NCI-H345 treated with DMSO at 0.1 percent for 48 hours (cell line): ENCODE results near the gene ALAD.
"Not testable (repeated sequence)": the region's sequence is repeated elsewhere in the genome, so short reads cannot be mapped to it uniquely, and the experiment has no call there.

Source experiments
- DNase-seq: peaks from one replicate; lab custom pipeline; 2025; ENCODE audit not compliant: unreplicated experiment; lab: John Stamatoyannopoulos, UW

Gene ALAD

DNA sequence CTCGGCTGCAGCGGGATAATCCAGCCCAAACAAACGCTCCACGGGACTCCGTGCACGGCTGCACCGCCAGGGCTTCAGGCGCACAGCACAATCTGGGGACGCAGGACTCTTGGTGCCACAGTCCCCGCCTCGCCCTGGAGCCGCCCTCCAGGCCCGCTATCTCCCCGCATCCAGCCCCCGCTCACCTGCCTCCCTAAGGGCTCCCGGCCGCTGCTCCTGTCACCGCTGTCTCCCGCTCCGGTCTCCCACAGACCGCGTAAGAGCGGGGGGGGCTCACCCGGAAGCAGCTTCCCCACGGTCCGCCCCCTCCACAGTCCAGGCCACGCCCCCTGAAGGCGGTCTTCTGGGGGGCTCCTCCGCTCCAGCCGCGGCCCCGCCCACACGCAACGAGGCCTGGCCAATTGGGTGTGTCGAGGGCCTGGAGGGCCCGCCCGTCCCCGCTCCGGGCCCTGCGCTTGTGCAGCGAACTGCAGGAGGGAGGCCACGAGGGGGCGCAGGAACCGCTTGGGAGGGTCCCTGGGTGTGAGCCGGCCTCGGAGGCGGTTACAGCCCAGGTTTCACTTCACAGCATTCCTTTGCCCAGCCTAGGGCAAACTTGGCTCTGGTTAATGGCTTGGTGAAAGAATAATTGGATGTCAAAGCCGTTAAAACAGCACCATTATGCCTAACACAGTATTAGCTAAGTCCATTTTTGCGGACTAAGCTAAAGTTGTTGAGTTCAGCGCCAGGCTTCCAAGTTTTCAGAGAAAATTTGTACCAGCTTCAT is at the start of gene ALAD:
TSS of gene ALAD (minus strand) at position 258 of the 766 bp plus-strand sequence. CDS start 7,725 bp downstream, outside the sequence.
- DNase-seq: peak; percentile 92

DNA sequence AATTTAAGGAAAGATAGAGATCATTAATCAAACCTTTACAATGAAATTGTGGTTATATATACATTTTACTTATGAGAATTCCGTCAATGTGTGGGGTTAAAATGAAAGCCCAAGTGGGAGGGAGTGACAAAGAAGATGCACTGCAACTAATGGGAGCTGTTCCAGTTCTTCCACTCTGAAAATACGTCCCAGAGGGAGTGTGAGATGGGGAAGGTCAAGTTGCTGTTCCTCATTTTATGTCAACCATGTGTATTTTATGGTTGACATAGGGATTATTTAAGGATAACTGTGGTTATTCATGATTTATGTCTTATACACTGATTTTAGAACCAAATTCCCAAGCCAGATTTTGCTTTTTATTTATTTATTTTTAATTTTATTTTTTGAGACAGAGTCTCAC is 48.3 kb upstream of the ALAD start:
- DNase-seq: no peak

DNA sequence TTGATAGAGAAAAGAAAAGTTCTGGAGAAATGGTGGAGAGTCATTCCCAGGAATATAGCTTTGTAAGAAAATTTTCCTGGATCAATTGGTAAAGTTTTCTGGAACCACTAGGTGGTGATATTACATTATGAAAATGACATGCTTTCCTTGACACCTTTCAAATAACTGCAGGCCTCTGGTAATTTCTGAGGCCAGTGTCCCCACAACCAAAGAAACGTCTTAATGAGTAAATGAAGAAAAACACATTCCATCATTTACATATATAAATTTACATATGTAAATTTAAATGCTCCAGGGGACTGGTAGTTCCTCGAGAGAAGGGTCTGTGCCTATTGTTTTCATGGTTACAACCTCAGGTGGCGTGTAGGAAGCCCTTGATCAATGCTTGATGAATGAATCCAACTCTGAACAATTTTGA is 45.2 kb upstream of the ALAD start:
- DNase-seq: peak; percentile 46

DNA sequence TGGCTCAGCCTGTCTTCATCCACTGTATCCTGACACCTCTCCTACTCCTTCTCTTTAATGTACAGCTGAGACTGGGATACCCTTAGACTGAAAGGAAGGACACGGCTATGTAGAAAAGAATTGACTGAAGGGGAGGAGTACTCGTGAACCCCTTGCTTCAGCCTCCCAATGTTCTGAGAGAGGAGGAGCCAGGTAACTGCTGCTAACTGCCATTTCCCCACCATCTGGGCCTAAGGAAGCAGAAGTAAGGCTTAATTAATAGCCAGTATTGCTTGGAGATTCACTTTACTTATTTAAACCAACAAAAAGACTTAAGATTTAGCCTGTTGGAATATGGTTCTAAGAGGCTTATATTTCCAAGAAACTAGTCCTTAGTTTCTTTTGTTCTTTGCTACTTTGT is 43.7 kb upstream of the ALAD start:
- DNase-seq: no peak

DNA sequence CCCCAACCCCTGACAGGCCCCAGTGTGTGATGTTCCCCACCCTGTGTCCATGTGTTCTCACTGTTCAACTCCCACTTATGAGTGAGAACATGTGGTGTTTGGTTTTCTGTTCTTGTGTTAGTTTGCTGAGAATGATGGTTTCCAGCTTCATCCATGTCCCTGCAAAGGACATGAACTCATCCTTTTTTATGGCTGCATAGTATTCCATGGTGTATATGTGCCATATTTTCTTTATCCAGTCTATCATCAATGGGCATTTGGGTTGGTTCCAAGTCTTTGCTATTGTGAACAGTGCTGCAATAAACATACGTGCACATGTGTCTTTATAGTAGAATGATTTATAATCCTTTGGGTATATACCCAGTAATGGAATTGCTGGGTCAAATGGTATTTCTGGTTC is 36.6 kb upstream of the ALAD start:
- not testable (repeated sequence) for DNase-seq

DNA sequence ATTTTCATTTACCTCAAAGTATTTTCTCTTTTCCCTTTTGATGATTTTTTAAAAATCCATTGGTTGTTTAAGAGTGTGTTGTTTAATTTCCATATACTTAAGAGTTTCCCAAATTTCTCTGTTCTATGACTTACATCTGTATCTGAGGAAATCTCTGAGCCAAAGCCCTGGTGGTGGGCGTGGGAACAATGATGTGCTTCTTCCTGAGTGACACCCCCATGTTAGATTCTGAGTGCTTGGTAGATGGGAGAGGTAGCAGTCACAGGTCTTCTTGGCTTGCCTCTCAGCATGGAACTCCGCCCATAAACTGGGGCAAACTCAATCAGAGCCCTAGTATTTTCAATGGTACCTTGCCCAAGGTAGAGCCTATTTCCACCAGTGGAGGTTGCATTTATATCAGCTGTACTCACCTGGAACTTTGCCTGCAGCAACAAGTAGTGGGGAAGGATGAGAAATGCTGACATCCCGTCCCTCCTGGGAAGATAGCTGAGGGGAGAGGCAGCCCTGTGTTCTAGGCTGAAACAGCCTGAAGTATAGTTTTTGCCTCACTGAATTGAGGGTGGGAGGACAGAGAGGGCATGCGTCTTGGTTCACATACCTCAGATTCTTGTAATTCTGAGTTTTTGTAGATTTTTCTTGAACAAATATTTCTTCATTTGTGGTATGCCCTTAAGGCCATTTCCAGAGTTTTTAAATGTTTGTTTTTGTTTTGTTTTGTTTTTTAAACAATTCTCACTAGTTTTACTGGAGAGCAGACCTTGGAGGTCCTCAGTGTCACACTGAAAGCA is 35.8 kb upstream of the ALAD start:
- DNase-seq: no peak

DNA sequence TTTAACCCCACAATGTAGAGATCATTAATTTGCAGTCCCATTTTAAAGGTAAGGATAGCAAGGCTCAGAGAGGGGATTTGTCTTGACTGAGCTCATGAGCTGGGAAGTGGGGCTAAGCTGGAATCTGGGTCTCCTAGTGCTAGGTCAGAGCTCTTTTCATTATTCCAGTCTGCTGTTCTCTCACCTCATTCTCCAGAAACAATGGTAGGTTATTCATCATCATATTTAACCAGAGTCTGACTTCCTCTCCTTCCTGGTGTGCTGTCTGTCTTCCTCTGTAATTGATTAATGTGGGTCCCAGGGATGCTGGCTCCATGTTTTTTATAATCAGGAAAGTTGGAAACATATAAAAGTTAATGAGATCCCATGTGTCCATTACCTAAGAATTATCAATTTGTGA is 30.1 kb upstream of the ALAD start:
- no peak for DNase-seq

GRCh38 chr9:113428062-113428615 is 27.1 kb upstream of the ALAD start:
- no peak for DNase-seq

DNA sequence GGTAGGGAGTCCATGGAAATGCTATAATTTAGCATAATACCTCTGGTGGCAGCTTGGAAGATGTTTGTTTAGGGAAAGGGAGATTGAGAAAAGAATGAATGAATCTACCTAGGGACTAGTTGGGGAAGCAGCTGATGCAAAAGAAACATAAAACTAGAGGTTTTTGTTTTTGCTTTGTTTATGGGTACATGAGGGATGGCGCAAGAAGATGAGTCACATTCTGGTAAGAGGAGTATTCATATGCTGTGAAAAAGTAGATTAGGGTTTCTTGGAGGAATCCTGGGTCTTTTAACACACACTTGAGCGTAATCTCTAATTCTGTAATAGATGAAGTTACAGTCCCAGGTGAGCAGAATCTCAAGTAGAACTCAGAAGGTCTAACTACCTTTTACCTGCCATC is 26.5 kb upstream of the ALAD start:
- no peak for DNase-seq

- no peak for DNase-seq
Observed at GRCh38 chr9:113426701-113427100, 25.6 kb upstream of the ALAD start.

- no peak for DNase-seq
Observed at GRCh38 chr9:113425072-113425471, 24.0 kb upstream of the ALAD start.

DNA sequence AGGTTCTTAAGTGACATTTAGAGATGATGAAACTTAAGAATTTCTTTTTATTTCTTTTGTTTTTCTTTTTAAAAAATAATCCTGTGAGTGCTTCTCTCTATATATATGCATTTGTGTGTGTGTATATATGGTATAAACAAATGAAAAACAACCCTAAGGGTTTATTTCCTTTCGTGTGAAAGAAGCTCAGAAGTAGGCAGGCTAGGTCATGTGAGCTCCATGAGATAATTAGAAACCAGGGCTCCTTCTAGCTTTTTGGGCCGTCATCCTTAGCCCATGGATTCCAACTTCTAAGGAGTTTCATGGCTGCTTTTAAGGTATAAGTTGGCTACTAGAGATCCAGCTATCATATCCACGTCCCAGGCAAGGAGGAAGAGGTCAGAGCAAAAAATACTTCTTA is 20.6 kb upstream of the ALAD start:
- DNase-seq: no peak

DNA sequence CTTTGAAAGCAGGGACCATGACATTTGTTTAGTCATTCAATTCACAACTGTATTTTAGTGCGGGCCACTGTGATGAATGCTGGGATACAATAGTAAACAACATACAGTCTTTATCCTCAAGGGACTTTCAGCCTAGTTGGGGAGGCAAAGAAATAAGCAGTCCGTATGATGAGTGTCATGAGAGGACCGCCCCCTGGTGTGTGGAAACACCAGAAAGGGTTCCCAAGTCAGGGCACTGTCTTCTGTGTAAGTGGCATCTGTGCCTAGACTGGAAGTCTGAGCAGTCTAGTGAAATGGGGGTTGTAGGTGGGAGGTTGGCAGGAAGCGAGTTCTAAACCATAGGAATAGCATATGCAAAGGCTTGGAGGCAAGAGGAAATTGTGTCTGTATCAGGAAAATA is 16.3 kb upstream of the ALAD start:
- DNase-seq: no peak

DNA sequence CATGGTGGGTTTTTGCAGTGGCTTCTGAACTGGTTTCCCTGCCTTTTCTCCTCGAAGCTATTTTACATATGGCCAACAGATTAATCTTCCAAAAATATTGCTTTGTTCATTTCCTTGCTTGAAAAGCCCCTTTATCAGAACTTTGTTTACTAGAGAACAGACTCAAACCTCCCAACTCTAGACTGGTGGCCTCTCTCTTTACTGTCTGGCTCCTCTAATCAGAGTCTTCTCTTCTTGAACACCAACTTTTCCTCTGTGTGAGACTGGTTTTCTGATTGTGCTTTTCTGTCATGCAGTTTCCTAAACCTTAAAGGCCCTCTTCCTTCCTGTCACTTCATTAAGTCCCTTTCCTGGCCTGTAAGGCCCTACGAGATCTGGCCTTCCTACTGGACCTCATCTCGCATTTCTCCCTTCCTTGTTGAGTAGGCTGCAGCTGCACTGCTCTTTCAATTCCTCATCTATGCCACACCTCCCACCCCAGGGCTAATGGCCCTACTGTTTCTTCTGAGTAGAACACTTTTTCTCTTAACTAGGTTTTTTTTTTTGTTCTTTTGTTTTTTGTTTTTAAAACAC is 15.2 kb upstream of the ALAD start:
- no peak for DNase-seq

DNA sequence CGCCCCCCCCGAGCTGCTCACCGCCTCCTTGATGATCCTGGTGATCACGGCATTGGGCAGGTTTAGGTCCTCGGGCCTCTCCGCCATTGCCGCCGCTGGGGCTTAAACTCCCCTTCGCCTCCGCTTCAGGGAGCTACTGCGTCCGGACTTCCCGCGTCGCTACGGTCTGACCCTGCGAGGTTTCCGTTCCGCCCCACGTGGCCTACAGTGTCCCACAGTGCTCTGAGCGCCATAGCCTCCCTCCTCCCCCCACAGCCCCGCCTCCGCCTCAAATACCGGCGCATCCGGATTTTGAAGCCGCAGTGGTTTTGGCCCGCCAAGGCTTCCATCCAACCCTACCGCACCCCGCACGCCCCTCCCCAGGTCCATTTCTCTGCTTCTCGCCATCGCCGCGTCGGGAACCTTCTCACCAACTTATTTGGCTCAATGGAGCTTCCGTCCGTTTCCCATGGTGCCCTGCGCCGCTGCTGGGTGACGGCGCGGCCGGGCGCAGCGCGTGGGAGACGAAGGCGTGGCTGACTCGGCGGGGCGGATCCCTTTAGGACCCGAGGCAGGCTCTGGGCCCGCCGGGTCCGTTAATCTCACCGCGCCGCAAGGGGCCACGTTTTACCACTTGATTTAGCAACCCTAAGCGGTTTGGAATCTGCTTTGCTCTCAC is 9.3 kb upstream of the ALAD start, which contains the start of the genes C9orf43 and POLE3:
TSS of gene C9orf43 (plus strand) at position 541 of the 658 bp plus-strand sequence. CDS start 2,747 bp downstream, outside the sequence.
TSS of gene POLE3 (minus strand) at position 469 of the 658 bp plus-strand sequence. CDS start at position 87, 382 bp downstream.
- peak; percentile 85 for DNase-seq

GRCh38 chr9:113409883-113410206 is 8.8 kb upstream of the ALAD start:
- DNase-seq: no peak

DNA sequence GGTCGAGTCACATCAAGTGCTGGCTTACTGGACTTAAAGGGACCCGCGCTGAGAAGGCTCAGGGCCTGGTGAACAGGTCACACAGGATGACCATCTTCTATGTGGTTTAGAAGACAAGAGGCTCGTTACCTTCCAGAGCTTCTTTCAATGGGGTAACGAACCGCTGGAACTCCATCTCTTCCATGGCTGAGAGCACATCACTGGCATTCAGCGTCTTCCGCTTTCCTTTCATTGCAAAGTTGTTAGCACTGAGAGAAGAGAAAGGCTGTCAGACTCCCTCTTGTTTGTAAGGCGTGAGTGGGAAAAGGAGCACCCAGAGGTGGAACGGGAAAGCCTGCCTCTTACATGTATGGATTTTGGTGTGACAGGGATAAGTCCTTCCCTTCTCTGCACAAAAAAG is 8.4 kb upstream of the ALAD start:
- DNase-seq: no peak

DNA sequence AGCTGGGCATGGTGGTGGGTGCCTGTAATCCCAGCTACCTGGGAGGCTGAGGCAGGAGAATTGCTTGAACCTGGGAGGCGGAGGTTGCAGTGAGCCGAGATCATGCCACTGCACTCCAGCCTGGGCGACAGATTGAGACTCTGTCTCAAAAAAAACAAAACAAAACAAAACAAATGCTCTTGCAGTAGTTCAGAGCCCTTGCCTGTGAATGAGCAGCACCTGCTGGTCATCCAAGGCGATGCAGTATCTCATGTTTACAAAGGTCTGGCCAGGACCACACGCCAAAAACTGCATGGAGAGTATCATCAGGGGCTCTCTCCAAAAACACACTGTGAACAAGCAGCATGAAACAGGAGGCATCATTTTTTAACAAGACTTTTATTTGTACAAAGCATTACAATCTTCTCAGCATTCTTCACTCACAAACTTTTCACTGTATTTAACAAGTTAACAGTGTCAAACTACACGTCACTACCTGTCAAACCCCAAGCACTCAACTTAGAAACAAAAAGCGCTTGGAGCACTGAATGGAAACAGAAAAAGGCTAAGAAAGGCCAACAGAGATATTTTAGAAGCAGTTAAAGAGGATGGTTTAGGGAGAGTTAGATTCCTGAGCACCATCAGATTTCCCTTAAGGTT is 5.9 kb upstream of the ALAD start:
- peak; percentile 15 for DNase-seq

DNA sequence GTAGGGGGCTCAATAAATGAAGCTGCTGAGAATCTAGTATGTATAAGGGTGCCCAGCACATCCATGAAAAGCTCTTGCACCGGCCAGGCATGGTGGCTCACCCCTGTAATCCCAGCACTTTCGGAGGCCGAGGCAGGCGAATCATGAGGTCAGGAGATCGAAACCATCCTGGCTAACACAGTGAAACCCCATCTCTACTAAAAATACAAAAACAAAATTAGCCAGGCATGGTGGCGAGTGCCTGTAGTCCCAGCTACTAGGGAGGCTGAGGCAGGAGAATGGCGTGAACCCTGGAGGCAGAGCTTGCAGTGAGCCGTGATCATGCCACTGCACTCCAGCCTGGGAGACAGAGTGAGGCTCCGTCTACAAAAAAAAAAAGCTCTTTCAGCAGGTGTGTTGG is 5.3 kb upstream of the ALAD start:
- DNase-seq: not testable (repeated sequence)

DNA sequence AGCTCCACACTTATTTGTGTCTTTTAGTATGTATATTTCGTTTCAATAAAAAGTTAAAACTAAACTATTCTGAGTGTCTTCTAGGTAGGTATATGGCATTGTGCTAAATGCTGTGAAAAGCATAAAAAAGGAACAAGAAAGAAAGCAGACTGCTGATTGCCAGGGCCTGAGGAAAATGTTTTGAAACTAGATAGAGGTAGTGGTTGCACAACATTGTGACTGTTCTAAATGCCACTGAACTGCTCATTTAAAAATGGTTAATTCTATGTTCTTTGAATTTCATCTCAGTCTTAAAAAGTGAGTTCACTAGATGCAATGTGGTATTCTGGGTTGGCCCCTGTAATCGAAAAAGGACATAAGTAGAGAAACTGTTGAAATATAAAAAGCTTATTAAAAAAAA is 2.6 kb upstream of the ALAD start:
- no peak for DNase-seq
